Natural killer cell treated with Interleukin-12 subunit alpha and Interleukin-12 subunit beta and Interleukin-15 and Interleukin-18, amount 100 ng/mL, for 72 hours (primary cell): ENCODE results near the gene SNX33. TPM values are rescaled to one million over a fixed set of nuclear protein-coding genes. Genes with fewer than 3 reads are reported as not detected.
"Not testable (repeated sequence)": the region's sequence is repeated elsewhere in the genome, so short reads cannot be mapped to it uniquely, and the experiment has no call there.

ENCODE experiments used
- ATAC-seq, 2 donors: fragments of 150-1000 bp; cut with Tn5 transposase in 1 of 2; sonication (Bioruptor Pico), chemical (Tn5 transposase) in 1 of 2; 2 replicates each; pipeline ENCODE4 v1.10.0; 2021
- DNase-seq: peaks from one replicate; pipeline ENCODE4 v3.0.0; 2022; ENCODE audit warnings: low spot score
- H3K27ac Mint-ChIP-seq, 2 donors: 1 replicate in 1 of 2; 2 replicates in 1 of 2; pipeline ENCODE4 v1.8.0; 2022; ENCODE audit warnings: mixed read lengths in 2 of 2, mild to moderate bottlenecking in 1 of 2, moderate library complexity in 1 of 2
- H3K27me3 Mint-ChIP-seq, 2 donors: 1 replicate in 1 of 2; 2 replicates in 1 of 2; pipeline ENCODE4 v1.8.0; 2022; ENCODE audit warnings: mixed read lengths in 2 of 2
- H3K36me3 Mint-ChIP-seq: one replicate; pipeline ENCODE4 v1.8.0; 2022; ENCODE audit warnings: mixed read lengths
- H3K4me1 Mint-ChIP-seq, 2 donors: 1 replicate in 1 of 2; 2 replicates in 1 of 2; pipeline ENCODE4 v1.8.0; 2022; ENCODE audit warnings: low read depth in 2 of 2, mixed read lengths in 2 of 2, mild to moderate bottlenecking in 1 of 2
- H3K4me3 Mint-ChIP-seq: one replicate; pipeline ENCODE4 v1.8.0; 2022; ENCODE audit warnings: mixed read lengths
- H3K9me3 Mint-ChIP-seq: 2 replicates; pipeline ENCODE4 v1.8.0; 2022; ENCODE audit warnings: mixed read lengths
- total RNA-seq, 2 donors: library from RNA; stranded (reverse); gene quantifications; one replicate each; pipeline ENCODE4 v1.2.3, GENCODE V29; 2022

The SNX33 gene
- total RNA-seq, 2 donors from 2014 or later, result 2.6 to 3.3 TPM

DNA sequence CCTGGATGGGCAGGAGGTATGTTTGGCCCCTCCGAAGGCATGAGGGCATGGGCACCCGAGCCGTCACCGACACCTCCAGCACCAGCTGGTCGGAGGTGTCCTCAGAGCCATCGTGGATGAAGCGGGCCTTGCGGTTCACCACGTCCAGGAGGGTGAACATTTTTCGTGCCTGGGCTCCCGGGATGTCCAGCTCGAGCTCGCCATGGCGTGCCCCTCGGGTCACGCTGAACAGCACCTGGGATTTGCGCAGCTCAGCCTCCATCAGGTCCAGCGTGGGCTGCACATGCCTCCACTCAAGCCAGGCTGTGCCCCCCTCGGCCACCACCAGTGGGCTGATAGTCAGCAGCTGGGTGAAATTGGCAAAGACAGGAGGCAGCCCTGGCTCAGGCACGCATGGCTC is 41.7 kb downstream of the SNX33 start:
- not testable (repeated sequence) for DNase-seq, H3K27me3 Mint-ChIP-seq, H3K36me3 Mint-ChIP-seq, H3K4me1 Mint-ChIP-seq, H3K9me3 Mint-ChIP-seq, H3K27ac Mint-ChIP-seq, H3K4me3 Mint-ChIP-seq
- ATAC-seq, result peak in 1 of 2 donors; percentile 10

DNA sequence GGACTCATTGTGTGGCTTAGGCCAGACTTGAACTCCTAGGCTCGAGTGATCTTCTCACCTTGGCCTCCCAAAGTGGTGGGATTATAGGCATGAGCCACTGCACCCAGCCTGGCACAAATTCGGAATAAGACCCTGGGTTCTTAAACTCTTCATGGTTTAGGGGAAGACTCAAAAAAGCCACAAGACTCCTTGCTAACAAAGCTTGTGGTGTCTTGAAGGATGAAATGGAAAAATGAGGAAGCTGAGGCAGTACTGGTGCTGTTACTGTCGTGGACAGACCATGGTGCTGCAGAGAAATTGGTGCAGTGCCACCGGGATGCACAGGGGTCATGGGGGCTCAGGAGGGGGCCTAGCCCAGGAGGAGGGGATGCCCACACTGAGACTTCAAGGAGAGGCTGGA is 44.6 kb downstream of the SNX33 start:
- not testable (repeated sequence) for H3K27me3 Mint-ChIP-seq, ATAC-seq, H3K4me3 Mint-ChIP-seq, H3K27ac Mint-ChIP-seq, DNase-seq, H3K36me3 Mint-ChIP-seq, H3K9me3 Mint-ChIP-seq
- H3K4me1 Mint-ChIP-seq, result peaks cover 15 to 21% of the 10 kb centered on the region in 2 donors

- not testable (repeated sequence) for ATAC-seq, H3K36me3 Mint-ChIP-seq, DNase-seq, H3K27ac Mint-ChIP-seq, H3K9me3 Mint-ChIP-seq, H3K27me3 Mint-ChIP-seq, H3K4me3 Mint-ChIP-seq
- H3K4me1 Mint-ChIP-seq, result peaks cover 15 to 21% of the 10 kb centered on the region in 2 donors
Measured at GRCh38 chr15:75693028-75693427, 45.3 kb downstream of the SNX33 start.

DNA sequence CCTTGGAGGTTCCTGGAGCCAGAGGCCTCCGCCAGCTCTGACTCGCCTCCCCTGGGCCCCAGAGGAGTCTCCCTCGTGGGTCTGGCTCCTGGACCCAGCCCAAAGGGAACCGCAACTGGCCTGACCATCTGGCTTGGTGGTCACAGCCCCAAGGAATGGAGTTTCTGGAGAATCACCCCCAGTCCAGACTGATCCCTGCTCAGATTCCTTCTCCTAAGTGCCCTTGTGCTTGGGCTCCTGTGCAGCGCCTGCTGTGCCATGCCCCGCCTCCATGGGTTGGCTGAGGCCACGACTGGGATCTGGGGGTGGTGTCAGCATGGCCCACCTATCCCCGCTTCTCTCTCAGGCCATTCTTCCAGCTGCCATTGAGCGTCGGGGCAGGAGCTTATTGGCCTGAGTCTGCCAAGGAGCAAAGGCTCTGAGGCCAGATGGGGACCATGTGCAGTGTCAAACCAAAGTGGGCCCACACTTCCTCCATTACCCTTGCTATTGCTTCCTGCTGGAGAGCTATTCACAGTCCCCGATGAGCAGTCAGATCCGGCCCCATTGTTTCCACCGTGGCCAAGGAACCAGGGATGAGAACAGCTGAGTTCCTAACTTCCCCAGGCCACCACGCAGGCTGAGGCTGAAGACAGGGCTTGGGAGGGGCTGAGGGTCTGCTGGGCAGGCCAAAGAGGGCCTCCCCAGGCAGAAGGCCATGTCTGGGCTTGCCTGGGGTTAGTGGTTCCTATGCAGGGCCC is 46.0 kb downstream of the SNX33 start:
- H3K27ac Mint-ChIP-seq, result no peak overlapping the region
- DNase-seq, result no peak
- peaks cover 6 to 8% of the 10 kb centered on the region in 2 donors for H3K27me3 Mint-ChIP-seq
- ATAC-seq, result no peak
- H3K9me3 Mint-ChIP-seq, result no peaks in the 10 kb centered on the region
- peaks cover 15 to 21% of the 10 kb centered on the region in 2 donors for H3K4me1 Mint-ChIP-seq
- no peak overlapping the region for H3K4me3 Mint-ChIP-seq
- no peaks in the 10 kb centered on the region for H3K36me3 Mint-ChIP-seq

DNA sequence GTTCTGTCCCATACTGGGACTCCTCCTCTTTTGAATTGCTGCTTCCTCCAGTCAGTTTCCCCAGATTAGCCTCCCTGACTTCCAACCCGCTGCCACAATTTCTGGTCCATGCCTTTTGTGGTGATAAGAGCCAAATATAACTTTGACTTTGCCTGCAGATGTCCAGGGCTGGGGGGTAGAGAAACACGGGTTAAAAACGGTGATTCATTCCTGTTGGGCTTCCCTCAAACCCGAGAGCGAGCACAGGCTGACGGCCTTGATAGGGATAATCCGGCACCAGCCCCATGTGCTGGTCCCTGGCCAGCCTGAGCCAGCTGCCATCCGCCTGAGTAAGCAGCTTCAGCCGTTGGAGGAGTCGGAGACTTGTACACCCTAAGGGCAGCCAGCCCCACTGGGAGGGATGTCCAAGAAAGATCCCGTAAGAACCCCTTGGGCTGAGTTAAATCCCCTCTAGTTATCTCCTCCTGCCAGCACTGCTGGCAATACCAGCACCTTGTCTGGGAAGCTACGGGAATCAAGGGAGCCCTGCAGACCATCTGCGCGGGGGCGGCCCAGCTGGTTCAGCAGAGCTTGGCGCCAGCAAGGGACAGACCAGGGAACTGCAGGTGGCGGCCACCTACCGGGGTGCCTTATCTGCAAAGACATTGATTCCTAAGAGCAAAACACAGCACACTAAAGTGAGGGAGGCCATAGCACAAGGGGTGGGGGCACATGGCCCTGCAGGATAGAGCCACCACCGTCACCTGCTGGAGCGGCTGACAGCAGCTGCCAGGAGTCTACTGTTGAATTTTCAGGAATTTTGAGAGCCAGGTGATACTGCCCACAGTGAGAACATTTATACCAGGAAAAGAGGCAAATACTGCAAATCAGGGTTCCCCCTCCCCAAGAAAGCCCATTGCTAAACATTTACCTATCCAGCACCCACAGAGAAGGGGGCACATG is 46.8 kb downstream of the SNX33 start:
- peak overlapping the region in 1 of 2 donors; percentile 89 for H3K27ac Mint-ChIP-seq
- H3K36me3 Mint-ChIP-seq, result no peaks in the 10 kb centered on the region
- peaks cover 15 to 24% of the 10 kb centered on the region in 2 donors for H3K4me1 Mint-ChIP-seq
- H3K27me3 Mint-ChIP-seq, result peaks cover 6 to 8% of the 10 kb centered on the region in 2 donors
- no peak overlapping the region for H3K4me3 Mint-ChIP-seq
- H3K9me3 Mint-ChIP-seq, result no peaks in the 10 kb centered on the region
- no peak for DNase-seq
- no peak for ATAC-seq

GRCh38 chr15:75695220-75695619 is 47.5 kb downstream of the SNX33 start:
- Mint-ChIP-seq H3K36me3 (no peaks in the 10 kb centered on the region), H3K4me1 (peaks cover 15 to 24% of the 10 kb centered on the region in 2 donors), H3K4me3 (no peak overlapping the region), H3K9me3 (no peaks in the 10 kb centered on the region), H3K27ac (peak overlapping the region in 1 of 2 donors; percentile 89), H3K27me3 (peaks cover 6 to 8% of the 10 kb centered on the region in 2 donors)
- ATAC-seq (no peak), DNase-seq (no peak)

DNA sequence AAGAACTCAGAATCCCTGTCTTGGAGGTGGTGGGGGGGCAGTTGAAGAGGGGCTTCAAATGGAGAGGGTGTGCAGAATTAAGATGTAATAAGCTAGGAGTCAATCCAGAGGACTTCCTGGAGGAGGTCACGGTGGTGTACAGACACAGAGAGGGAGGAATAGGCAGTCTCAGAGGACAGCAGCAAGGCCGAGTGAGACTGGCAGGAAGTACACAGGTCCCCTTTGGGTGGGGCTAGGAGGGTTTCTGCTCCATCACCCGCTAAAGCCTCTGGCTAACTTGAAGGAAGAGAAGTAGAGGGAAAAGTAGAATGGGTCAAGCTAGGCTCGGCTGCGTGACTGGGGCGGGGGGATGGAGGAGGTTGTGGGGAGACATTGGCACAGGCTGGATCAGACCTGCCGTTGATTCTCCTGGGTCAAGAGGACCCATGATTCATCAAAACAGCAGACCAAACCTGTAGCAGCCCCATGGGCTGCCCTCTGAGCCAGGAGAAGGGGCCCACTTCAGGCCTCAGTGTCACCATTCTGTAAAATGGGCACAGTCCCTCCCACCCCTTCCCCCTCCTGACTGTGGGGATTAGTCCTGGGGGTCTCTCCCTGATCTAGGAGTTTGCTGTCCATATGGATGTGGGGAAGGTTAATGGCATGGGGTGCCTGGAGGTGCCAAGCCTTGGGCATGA is 48.1 kb downstream of the SNX33 start:
- H3K9me3 Mint-ChIP-seq, result no peaks in the 10 kb centered on the region
- no peak for DNase-seq
- peak overlapping the region in 1 of 2 donors; percentile 89 for H3K27ac Mint-ChIP-seq
- peaks cover 15 to 28% of the 10 kb centered on the region in 2 donors for H3K4me1 Mint-ChIP-seq
- no peak overlapping the region for H3K4me3 Mint-ChIP-seq
- peaks cover 6 to 8% of the 10 kb centered on the region in 2 donors for H3K27me3 Mint-ChIP-seq
- H3K36me3 Mint-ChIP-seq, result no peaks in the 10 kb centered on the region
- no peak for ATAC-seq

GRCh38 chr15:75696311-75696720 is 48.6 kb downstream of the SNX33 start:
- peaks cover 15 to 28% of the 10 kb centered on the region in 2 donors for H3K4me1 Mint-ChIP-seq
- no peak for ATAC-seq
- no peak for DNase-seq
- no peaks in the 10 kb centered on the region for H3K9me3 Mint-ChIP-seq
- H3K36me3 Mint-ChIP-seq, result no peaks in the 10 kb centered on the region
- no peak overlapping the region for H3K27ac Mint-ChIP-seq
- H3K27me3 Mint-ChIP-seq, result peaks cover 6 to 8% of the 10 kb centered on the region in 2 donors
- H3K4me3 Mint-ChIP-seq, result no peak overlapping the region

GRCh38 chr15:75696854-75697259 is 49.1 kb downstream of the SNX33 start:
- peaks cover 15 to 29% of the 10 kb centered on the region in 2 donors for H3K4me1 Mint-ChIP-seq

DNA sequence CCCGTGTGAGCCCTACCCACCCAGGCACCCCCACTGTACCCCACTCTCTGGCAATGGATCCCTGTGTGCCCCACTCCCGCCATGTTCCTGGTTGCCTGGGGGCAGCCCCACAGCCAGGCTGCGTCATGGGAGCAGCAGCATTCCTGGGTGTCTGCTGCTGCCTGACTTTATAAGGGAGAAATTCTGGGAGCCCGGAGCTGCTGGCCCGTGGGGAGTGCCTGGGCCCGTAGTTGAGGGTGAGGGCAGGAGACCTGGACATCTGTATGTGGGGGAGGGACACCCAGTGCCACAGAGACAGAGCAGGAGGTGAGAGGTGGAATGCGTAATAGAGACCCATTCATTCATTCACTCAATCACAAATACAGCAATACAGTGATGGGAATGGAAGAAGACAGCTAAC is 49.8 kb downstream of the SNX33 start:
- Mint-ChIP-seq H3K4me1 (peaks cover 10 to 30% of the 10 kb centered on the region in 2 donors), H3K27me3 (peaks cover 2% of the 10 kb centered on the region in 2 donors), H3K4me3 (no peak overlapping the region), H3K27ac (no peak overlapping the region), H3K36me3 (no peaks in the 10 kb centered on the region), H3K9me3 (no peaks in the 10 kb centered on the region)
- no peak for DNase-seq
- ATAC-seq, result no peak

More at GRCh38 chr15:75696854-75697259, 49.1 kb downstream of the SNX33 start:
- Mint-ChIP-seq H3K9me3 (no peaks in the 10 kb centered on the region), H3K4me3 (no peak overlapping the region), H3K27ac (no peak overlapping the region), H3K27me3 (peaks cover 6 to 8% of the 10 kb centered on the region in 2 donors), H3K36me3 (no peaks in the 10 kb centered on the region)
- ATAC-seq (no peak), DNase-seq (no peak)

GRCh38 chr15:75697974-75698747 is 50.4 kb downstream of the SNX33 start:
- not testable (repeated sequence) for ATAC-seq, H3K27ac Mint-ChIP-seq, H3K27me3 Mint-ChIP-seq

GRCh38 chr15:75699517-75699916 is 51.8 kb downstream of the SNX33 start:
- H3K27me3 Mint-ChIP-seq, ATAC-seq, H3K36me3 Mint-ChIP-seq, DNase-seq, H3K9me3 Mint-ChIP-seq, H3K27ac Mint-ChIP-seq, H3K4me3 Mint-ChIP-seq: not testable (repeated sequence)
- H3K4me1 Mint-ChIP-seq, result peaks cover 8 to 30% of the 10 kb centered on the region in 2 donors

More at GRCh38 chr15:75697974-75698747, 50.4 kb downstream of the SNX33 start:
- H3K4me3 Mint-ChIP-seq, H3K36me3 Mint-ChIP-seq, DNase-seq, H3K9me3 Mint-ChIP-seq: not testable (repeated sequence)
- peaks cover 9 to 30% of the 10 kb centered on the region in 2 donors for H3K4me1 Mint-ChIP-seq
